Measurements from ENCODE around the gene TBC1D24.

DNA sequence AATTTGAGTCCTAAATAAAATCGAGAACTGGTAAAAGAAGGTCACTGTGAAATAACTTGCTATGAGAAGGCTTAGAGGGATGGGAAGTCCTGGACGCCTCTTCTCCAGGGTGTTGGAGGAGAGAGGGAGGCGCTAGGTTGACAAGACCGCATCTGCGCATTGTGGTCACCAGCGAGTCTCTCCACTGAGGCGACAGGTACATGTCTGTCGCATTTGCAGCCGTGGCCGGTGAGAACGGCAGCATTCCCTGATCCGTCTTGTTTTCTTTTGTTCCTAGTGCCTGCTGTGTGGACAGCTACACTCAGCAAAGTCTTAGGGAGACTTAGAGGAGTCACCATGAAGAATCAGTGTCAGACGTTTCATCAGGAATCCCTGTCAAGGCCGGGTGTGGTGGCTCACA, 30.8 kb downstream of the TBC1D24 start:
- TF ChIP-seq, protein P1, sequence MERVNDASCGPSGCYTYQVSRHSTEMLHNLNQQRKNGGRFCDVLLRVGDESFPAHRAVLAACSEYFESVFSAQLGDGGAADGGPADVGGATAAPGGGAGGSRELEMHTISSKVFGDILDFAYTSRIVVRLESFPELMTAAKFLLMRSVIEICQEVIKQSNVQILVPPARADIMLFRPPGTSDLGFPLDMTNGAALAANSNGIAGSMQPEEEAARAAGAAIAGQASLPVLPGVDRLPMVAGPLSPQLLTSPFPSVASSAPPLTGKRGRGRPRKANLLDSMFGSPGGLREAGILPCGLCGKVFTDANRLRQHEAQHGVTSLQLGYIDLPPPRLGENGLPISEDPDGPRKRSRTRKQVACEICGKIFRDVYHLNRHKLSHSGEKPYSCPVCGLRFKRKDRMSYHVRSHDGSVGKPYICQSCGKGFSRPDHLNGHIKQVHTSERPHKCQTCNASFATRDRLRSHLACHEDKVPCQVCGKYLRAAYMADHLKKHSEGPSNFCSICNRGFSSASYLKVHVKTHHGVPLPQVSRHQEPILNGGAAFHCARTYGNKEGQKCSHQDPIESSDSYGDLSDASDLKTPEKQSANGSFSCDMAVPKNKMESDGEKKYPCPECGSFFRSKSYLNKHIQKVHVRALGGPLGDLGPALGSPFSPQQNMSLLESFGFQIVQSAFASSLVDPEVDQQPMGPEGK (CRISPR knock-in tag; IDR thresholded peaks at IDR 0.05; ENCODE audit: borderline replicate concordance): no peak
- TF ChIP-seq ARNTL (CRISPR knock-in tag; IDR thresholded peaks at IDR 0.05; ENCODE audit: borderline replicate concordance, low read depth) (no peak), BACH2 (CRISPR knock-in tag; IDR thresholded peaks at IDR 0.05; ENCODE audit: borderline replicate concordance) (no peak)

Data from SK-N-SH treated with all-trans-retinoic acid at 6 μM for 48 hours (cell line).